Measurements from ENCODE around the gene RPL36A. TPM values are rescaled to one million over a fixed set of nuclear protein-coding genes. Genes with fewer than 3 reads are reported as not detected.

RPL36A gene
- polyA plus RNA-seq, 2 of the 4 experiments (the other 2 are of a cell fraction), result 2,529 to 3,171 TPM

- Histone ChIP-seq H3K9me3 (no peaks in the 10 kb centered on the region), H3K4me1 (no peaks in the 10 kb centered on the region), H3K27ac (no peak overlapping the region), H3K4me2 (no peak overlapping the region), H3K4me3 (no peak overlapping the region)
- POLR2A ChIA-PET, result no interaction called here
- ATAC-seq (no peak), DNase-seq (ENCODE audit: low read depth in 1 of 2, low spot score in 1 of 2) (no peak), FAIRE-seq (peak; percentile 72)
- TF ChIP-seq CHD4 (IDR thresholded peaks at IDR 0.05; ENCODE audit: borderline replicate concordance), result no peak
- CTCF ChIA-PET, result no interaction called here
- 0% methylated on average over 1 of the region's 1 CpG for WGBS (ENCODE audit: missing lambda C conversion rate)
These were observed 30.8 kb upstream of the RPL36A start for GRCh38 chrX:101359966-101360365.

GRCh38 chrX:101360390-101360789 lies 30.4 kb upstream of the RPL36A start:
- FAIRE-seq, result no peak
- no peak overlapping the region for H3K4me2 ChIP-seq
- ChIA-PET CTCF (no interaction called here), POLR2A (no interaction called here)
- no peak for DNase-seq (ENCODE audit: low read depth in 1 of 2, low spot score in 1 of 2)
- ATAC-seq, result no peak
- no peak overlapping the region for H3K4me3 ChIP-seq
- no peaks in the 10 kb centered on the region for H3K9me3 ChIP-seq
- no peak for TF ChIP-seq TP53 (CRISPR knock-in tag; IDR thresholded peaks at IDR 0.05)
- no peak for TF ChIP-seq CTCF (IDR thresholded peaks at IDR 0.05)
- no peak for TF ChIP-seq CHD4 (IDR thresholded peaks at IDR 0.05; ENCODE audit: borderline replicate concordance)
- no peak for TF ChIP-seq ZNF302 (CRISPR knock-in tag; IDR thresholded peaks at IDR 0.05)
- no peak for TF ChIP-seq HES2 (IDR thresholded peaks at IDR 0.05)
- no peak for TF ChIP-seq REST (IDR thresholded peaks at IDR 0.05)
- TF ChIP-seq MAZ (IDR thresholded peaks at IDR 0.05; ENCODE audit: borderline replicate concordance, low read depth, low read length), result no peak
- no peak for TF ChIP-seq BHLHE40 (IDR thresholded peaks at IDR 0.05; ENCODE audit: low read depth, low read length)
- no peak for TF ChIP-seq HOXB5 (CRISPR knock-in tag; IDR thresholded peaks at IDR 0.05)
- TF ChIP-seq CEBPB (IDR thresholded peaks at IDR 0.05), result no peak
- TF ChIP-seq PHF8 (IDR thresholded peaks at IDR 0.05; ENCODE audit: borderline replicate concordance, low read depth), result no peak
- no peak for TF ChIP-seq HEYL (CRISPR knock-in tag; IDR thresholded peaks at IDR 0.05)
- TF ChIP-seq RAD21 (conservative IDR thresholded peaks at IDR 0.05 in 1 of 2, IDR thresholded peaks at IDR 0.05 in 1 of 2), result no peak
- no peak for TF ChIP-seq MAFK (IDR thresholded peaks at IDR 0.05; ENCODE audit: partially characterized antibody)
- no peak for TF ChIP-seq ATOH8 (CRISPR knock-in tag; IDR thresholded peaks at IDR 0.05; ENCODE audit: low read depth)
- TF ChIP-seq E2F6 (IDR thresholded peaks at IDR 0.05; ENCODE audit: borderline replicate concordance, low read depth), result no peak
- no peak for TF ChIP-seq SMC3 (IDR thresholded peaks at IDR 0.05)
- 58% methylated on average over 7 of the region's 7 CpGs for WGBS (ENCODE audit: missing lambda C conversion rate)
- no peak overlapping the region for H3K27ac ChIP-seq
- no peaks in the 10 kb centered on the region for H3K4me1 ChIP-seq
